ENCODE measurements around the gene SPEG.
"Not testable (repeated sequence)": the region's sequence is repeated elsewhere in the genome, so short reads cannot be mapped to it uniquely, and the experiment has no call there.

Gene SPEG

GRCh38 chr2:219404954-219405353, 29.7 kb upstream of the SPEG start:
- no peak for DNase-seq (ENCODE audit: low spot score)

- no peak for DNase-seq (ENCODE audit: low spot score)
These were observed 29.2 kb upstream of the SPEG start for GRCh38 chr2:219405451-219405850.

- DNase-seq (ENCODE audit: low spot score): no peak
These were observed 28.4 kb upstream of the SPEG start for GRCh38 chr2:219405958-219406860.

GRCh38 chr2:219406861-219407230, 27.8 kb upstream of the SPEG start:
- no peak for DNase-seq (ENCODE audit: low spot score)

- DNase-seq (ENCODE audit: low spot score): not testable (repeated sequence)
These were observed 27.3 kb upstream of the SPEG start for GRCh38 chr2:219407343-219407742.

- no peak for DNase-seq (ENCODE audit: low spot score)
These were observed 26.4 kb upstream of the SPEG start for GRCh38 chr2:219408204-219408603.

GRCh38 chr2:219408631-219409030, 26.0 kb upstream of the SPEG start:
- DNase-seq (ENCODE audit: low spot score): no peak

GRCh38 chr2:219409619-219410018, 25.0 kb upstream of the SPEG start:
- DNase-seq (ENCODE audit: low spot score): no peak

- no peak for DNase-seq (ENCODE audit: low spot score)
These were observed 24.3 kb upstream of the SPEG start for GRCh38 chr2:219410390-219410789.

- no peak for DNase-seq (ENCODE audit: low spot score)
These were observed 19.8 kb upstream of the SPEG start for GRCh38 chr2:219414857-219415256.

- DNase-seq (ENCODE audit: low spot score): no peak
These were observed 18.9 kb upstream of the SPEG start for GRCh38 chr2:219415580-219416234.

GRCh38 chr2:219416235-219416602, 18.4 kb upstream of the SPEG start:
- no peak for DNase-seq (ENCODE audit: low spot score)

- no peak for DNase-seq (ENCODE audit: low spot score)
These were observed 17.7 kb upstream of the SPEG start for GRCh38 chr2:219416938-219417337.

GRCh38 chr2:219417374-219417773, 17.3 kb upstream of the SPEG start:
- no peak for DNase-seq (ENCODE audit: low spot score)

- no peak for DNase-seq (ENCODE audit: low spot score)
These were observed 16.3 kb upstream of the SPEG start, which contains the start of gene DES for GRCh38 chr2:219418155-219419011. Gene DES, plus strand, starts transcription at chr2:219418377. Its CDS starts 86 bp downstream, at chr2:219418463.

- DNase-seq (ENCODE audit: low spot score): no peak
These were observed 15.7 kb upstream of the SPEG start for GRCh38 chr2:219419012-219419324.

- peak; percentile 36 for DNase-seq (ENCODE audit: low spot score)
These were observed 15.1 kb upstream of the SPEG start for GRCh38 chr2:219419331-219420197.

- no peak for DNase-seq (ENCODE audit: low spot score)
These were observed 14.0 kb upstream of the SPEG start for GRCh38 chr2:219420687-219421086.

- no peak for DNase-seq (ENCODE audit: low spot score)
These were observed 13.3 kb upstream of the SPEG start for GRCh38 chr2:219421323-219421722.

GRCh38 chr2:219422952-219423534, 11.6 kb upstream of the SPEG start:
- DNase-seq (ENCODE audit: low spot score): no peak

- DNase-seq (ENCODE audit: low spot score): no peak
These were observed 10.8 kb upstream of the SPEG start for GRCh38 chr2:219423652-219424377.
